ENCODE data around the gene RTN1. TPM values are rescaled to one million over a fixed set of nuclear protein-coding genes. Genes with fewer than 3 reads are reported as not detected.

RTN1 gene
- total and polyA plus RNA-seq, 10 donors, result 4.1 to 65.4 (median 40.1) TPM

- H3K4me1 ChIP-seq, result peaks cover 10 to 17% (median 15%) of the 10 kb centered on the region in 6 donors
- no peak for TF ChIP-seq POLR2A (IDR thresholded peaks at IDR 0.05)
- TF ChIP-seq CTCF (IDR thresholded peaks at IDR 0.05 in 8 of 11, conservative IDR thresholded peaks at IDR 0.05 in 3 of 11), result peak in 8 of 11 experiments; percentile 17 to 47 (median 41)
- no peak overlapping the region for H3K27ac ChIP-seq
- 1 to 2% (median 1%) methylated on average over 18 of the region's 18 CpGs for WGBS, 5 donors
- no peaks in the 10 kb centered on the region for H3K9me3 ChIP-seq
- no peak for DNase-seq
- H3K27me3 ChIP-seq (replicated peaks in 1 of 7), result peaks cover 0 to 46% (median 11%) of the 10 kb centered on the region in 7 donors
- intact Hi-C loops (cut with DNase I; ENCODE audit: low total_unique reads), result no loop called here
- H3K36me3 ChIP-seq, result no peaks in the 10 kb centered on the region
- H3K4me3 ChIP-seq, result peak overlapping the region; percentile 28 to 68 (median 37)
These were observed 48.4 kb upstream of the RTN1 start for GRCh38 chr14:59918824-59919569.

GRCh38 chr14:59913187-59913586 is 42.6 kb upstream of the RTN1 start:
- DNase-seq, result no peak
- peaks cover 0 to 14% (median 0%) of the 10 kb centered on the region in 7 donors for H3K27me3 ChIP-seq (replicated peaks in 1 of 7)
- H3K27ac ChIP-seq, result no peak overlapping the region
- TF ChIP-seq POLR2AphosphoS5 (IDR thresholded peaks at IDR 0.05), result no peak
- TF ChIP-seq POLR2A (IDR thresholded peaks at IDR 0.05), result no peak
- TF ChIP-seq CTCF (IDR thresholded peaks at IDR 0.05 in 8 of 11, conservative IDR thresholded peaks at IDR 0.05 in 3 of 11), result no peak
- intact Hi-C loops (cut with DNase I; ENCODE audit: low total_unique reads), result no loop called here
- no peaks in the 10 kb centered on the region for H3K4me1 ChIP-seq
- no peaks in the 10 kb centered on the region for H3K36me3 ChIP-seq
- H3K9me3 ChIP-seq, result no peaks in the 10 kb centered on the region
- no peak overlapping the region for H3K4me3 ChIP-seq
- WGBS, 5 donors, result 70 to 86% (median 81%) methylated on average over 1 of the region's 1 CpG

GRCh38 chr14:59912443-59912842 is 41.9 kb upstream of the RTN1 start:
- 76 to 82% (median 79%) methylated on average over 2 of the region's 2 CpGs for WGBS, 5 donors
- no peak for DNase-seq
- Histone ChIP-seq H3K27ac (no peak overlapping the region), H3K4me1 (no peaks in the 10 kb centered on the region), H3K4me3 (no peak overlapping the region), H3K9me3 (no peaks in the 10 kb centered on the region), H3K27me3 (replicated peaks in 1 of 7) (peaks cover 0 to 9% (median 0%) of the 10 kb centered on the region in 7 donors), H3K36me3 (no peaks in the 10 kb centered on the region)
- TF ChIP-seq POLR2AphosphoS5 (IDR thresholded peaks at IDR 0.05), result no peak
- TF ChIP-seq POLR2A (IDR thresholded peaks at IDR 0.05), result no peak
- TF ChIP-seq CTCF (IDR thresholded peaks at IDR 0.05 in 8 of 11, conservative IDR thresholded peaks at IDR 0.05 in 3 of 11), result no peak
- intact Hi-C loops (cut with DNase I; ENCODE audit: low total_unique reads), result no loop called here

- no peak for DNase-seq
- no peaks in the 10 kb centered on the region for H3K27me3 ChIP-seq (replicated peaks in 1 of 7)
- WGBS, 5 donors, result 72 to 86% (median 77%) methylated on average over 2 of the region's 2 CpGs
- H3K27ac ChIP-seq, result no peak overlapping the region
- intact Hi-C loops (cut with DNase I; ENCODE audit: low total_unique reads), result no loop called here
- no peaks in the 10 kb centered on the region for H3K4me1 ChIP-seq
- H3K36me3 ChIP-seq, result no peaks in the 10 kb centered on the region
- peaks cover 0 to 7% (median 3%) of the 10 kb centered on the region in 8 donors for H3K9me3 ChIP-seq
- TF ChIP-seq CTCF (IDR thresholded peaks at IDR 0.05 in 8 of 11, conservative IDR thresholded peaks at IDR 0.05 in 3 of 11) (no peak), POLR2AphosphoS5 (IDR thresholded peaks at IDR 0.05) (no peak), POLR2A (IDR thresholded peaks at IDR 0.05) (no peak)
- no peak overlapping the region for H3K4me3 ChIP-seq
These were observed 34.6 kb upstream of the RTN1 start for GRCh38 chr14:59905188-59905587.

Measured in spleen (tissue), 11 donors.